B cell (primary cell): ENCODE results near the gene IL12RB1. TPM values are rescaled to one million over a fixed set of nuclear protein-coding genes. Genes with fewer than 3 reads are reported as not detected.
A peak's percentile ranks its signal among the peaks of the same experiment; 100 is the strongest.

Experiments
- ATAC-seq: fragments of 200-7000 bp; cut with Tn5 transposase; one replicate; pipeline ENCODE4 v1.10.0; 2021; ENCODE audit warnings: low read depth, mild to moderate bottlenecking, moderate number of reproducible peaks, moderate library complexity
- CTCF ChIA-PET: fragments of 350-600 bp; sonication (Branson Sonifier 250); formaldehyde crosslinking; loops from one replicate; lab custom pipeline; 2021; ENCODE audit warnings: antibody characterized with exemption, inconsistent platforms; lab: Charles Lee
- POLR2A ChIA-PET: fragments of 350-600 bp; sonication (Branson Sonifier 250); formaldehyde crosslinking; loops from one replicate; lab custom pipeline; 2021; ENCODE audit warnings: antibody characterized with exemption; lab: Charles Lee
- DNase-seq: peaks from one replicate; pipeline ENCODE4 v3.0.0; 2013
- H2AFZ ChIP-seq: 2 replicates; pipeline ENCODE4 v1.6.1; 2012; ENCODE audit warnings: mild to moderate bottlenecking, low read depth, low read length; ENCODE audit not compliant: insufficient read depth, poor library complexity, severe bottlenecking
- H3K27ac ChIP-seq, 2 donors: 1 replicate in 1 of 2; 2 replicates in 1 of 2; pipeline ENCODE4 v1.5.1; 2012 to 2013; ENCODE audit warnings: low read length in 2 of 2, mild to moderate bottlenecking in 2 of 2, moderate library complexity in 1 of 2
- H3K27me3 ChIP-seq, 4 experiments: fragments of 200-600 bp in 1 of 4; sonication (generic) in 1 of 4; replicated peaks in 1 of 4; 1 replicate in 2 of 4; 2 replicates in 2 of 4; pipeline versions ENCODE4 v1.6.1 to v1.7.0; 2013 to 2016; ENCODE audit warnings: low read length in 3 of 4, mild to moderate bottlenecking in 2 of 4, mixed read lengths in 1 of 4, moderate library complexity in 1 of 4; ENCODE audit not compliant: insufficient read depth in 4 of 4, control insufficient read depth in 3 of 4; ENCODE audit errors: control extremely low read depth in 1 of 4
- H3K36me3 ChIP-seq, 2 experiments: replicated peaks in 1 of 2; 1 replicate in 1 of 2; 2 replicates in 1 of 2; pipeline versions ENCODE4 v1.6.1 to v1.7.1; 2013; ENCODE audit warnings: low read length in 1 of 2; ENCODE audit not compliant: insufficient read depth in 2 of 2, control insufficient read depth in 1 of 2; ENCODE audit errors: control extremely low read depth in 1 of 2, extremely low read depth in 1 of 2
- H3K4me1 ChIP-seq, 2 donors: fragments of 200-600 bp in 1 of 2; sonication (generic) in 1 of 2; 1 replicate in 1 of 2; 2 replicates in 1 of 2; pipeline versions ENCODE4 v1.5.1 to v1.6.1; 2013 to 2017; ENCODE audit warnings: low read length in 2 of 2; ENCODE audit not compliant: control insufficient read depth in 2 of 2, insufficient read depth in 2 of 2
- H3K4me2 ChIP-seq: replicated peaks from 2 replicates; pipeline ENCODE3; 2012; ENCODE audit warnings: mild to moderate bottlenecking, low read depth, low read length; ENCODE audit not compliant: poor library complexity, severe bottlenecking
- H3K4me3 ChIP-seq, 5 experiments: fragments of 200-600 bp in 1 of 5; sonication (generic) in 1 of 5; 1 replicate in 3 of 5; 2 replicates in 2 of 5; pipeline versions ENCODE4 v1.5.1 to v1.7.0; 2011 to 2016; ENCODE audit warnings: low read length in 4 of 5, mild to moderate bottlenecking in 4 of 5, low read depth in 2 of 5, control low read depth in 1 of 5, moderate library complexity in 1 of 5; ENCODE audit not compliant: insufficient read depth in 1 of 5; ENCODE audit errors: control extremely low read depth in 1 of 5, extremely low read depth in 1 of 5
- H3K79me2 ChIP-seq: fragments of 200-600 bp; sonication (generic); one replicate; pipeline ENCODE4 v1.6.0; 2016; ENCODE audit warnings: low read length; ENCODE audit not compliant: control insufficient read depth, insufficient read depth
- H3K9ac ChIP-seq: fragments of 200-600 bp; sonication (generic); 2 replicates; pipeline ENCODE4 v1.6.1; 2017; ENCODE audit warnings: mild to moderate bottlenecking, low read length, moderate library complexity
- H3K9me3 ChIP-seq, 3 donors: one replicate each; pipeline versions ENCODE4 v1.6.1 to v1.7.1; 2013; ENCODE audit warnings: low read length in 2 of 3; ENCODE audit not compliant: control insufficient read depth in 2 of 3, insufficient read depth in 1 of 3; ENCODE audit errors: control extremely low read depth in 1 of 3
- H4K20me1 ChIP-seq: 2 replicates; pipeline ENCODE4 v1.6.0; 2012; ENCODE audit warnings: mild to moderate bottlenecking, low read length; ENCODE audit not compliant: insufficient read depth, control insufficient read depth, poor library complexity, severe bottlenecking
- H3K27ac Mint-ChIP-seq: one replicate; pipeline ENCODE4 v1.8.0; 2021; ENCODE audit warnings: mixed read lengths
- H3K27me3 Mint-ChIP-seq: one replicate; pipeline ENCODE4 v1.8.0; 2021; ENCODE audit warnings: mixed read lengths
- H3K4me1 Mint-ChIP-seq: one replicate; pipeline ENCODE4 v1.8.0; 2021; ENCODE audit warnings: mixed read lengths
- H3K4me3 Mint-ChIP-seq: one replicate; pipeline ENCODE4 v1.8.0; 2021; ENCODE audit warnings: mixed read lengths
- H3K9me3 Mint-ChIP-seq: one replicate; pipeline ENCODE4 v1.8.0; 2022; ENCODE audit warnings: mixed read lengths; ENCODE audit not compliant: insufficient read depth
- CTCF ChIP-seq: fragments of 200-600 bp; IDR thresholded peaks from one replicate; pipeline ENCODE4 v1.8.0; 2022; ENCODE audit warnings: antibody characterized with exemption, mild to moderate bottlenecking
- EZH2 ChIP-seq: IDR thresholded peaks from 2 replicates; pipeline ENCODE4 v1.6.1; 2012; ENCODE audit warnings: borderline replicate concordance, low read depth, mild to moderate bottlenecking, moderate library complexity, low read length; ENCODE audit not compliant: insufficient read depth, poor library complexity, severe bottlenecking
- WGBS: methylation state at CpG from one replicate; pipeline ENCODE4 v1.1.5; 2013; ENCODE audit warnings: missing lambda C conversion rate; ENCODE audit not compliant: insufficient coverage; 5-methylcytosine and 5-hydroxymethylcytosine counted together
- intact Hi-C: fragments of 100-400 bp; cut with micrococcal nuclease; formaldehyde crosslinking; loops from one replicate; pipeline ENCODE4 v1.10.0; 2022
- polyA plus RNA-seq: library from polyadenylated mRNA; depleted of rRNA; stranded (reverse); fragments of >200 nt; gene quantifications from 2 replicates; pipeline ENCODE4 v1.2.3, GENCODE V29; 2012
- total RNA-seq, 2 donors: library from RNA; stranded (reverse); fragments of 120-200 nt in 1 of 2; gene quantifications; 1 replicate in 1 of 2; 2 replicates in 1 of 2; pipeline versions ENCODE4 v1.2.3 to v1.2.4, GENCODE V29; 2013 to 2022

IL12RB1 gene
- total and polyA plus RNA-seq, 2 donors (not counting 1 experiment from before 2014, with no cell fraction given) = 18.8 to 24.5 TPM

GRCh38 chr19:18118420-18119012 lies 31.8 kb upstream of the IL12RB1 start:
- H2AFZ ChIP-seq = peak overlapping the region; percentile 70
- intact Hi-C loops = no loop called here
- peak overlapping the region; percentile 86 for H3K4me3 Mint-ChIP-seq
- H3K9ac ChIP-seq = peak overlapping the region; percentile 66
- no peaks in the 10 kb centered on the region for H3K27me3 Mint-ChIP-seq
- H3K9me3 ChIP-seq = no peaks in the 10 kb centered on the region
- 44% methylated on average over 14 of the region's 14 CpGs for WGBS
- ATAC-seq (no peak), DNase-seq (no peak)
- POLR2A ChIA-PET = interaction anchor here (1.1 to 2.7 kb wide), 7 partner anchors 9 to 118 kb away, joined by 3 to 10 read pairs (median 6); partner anchors contain the start of genes ARRDC2 and PIK3R2
- H3K4me1 ChIP-seq = peaks cover 28 to 32% of the 10 kb centered on the region in 2 donors
- H3K9me3 Mint-ChIP-seq = no peaks in the 10 kb centered on the region
- CTCF ChIA-PET = interaction anchor here (0.6 to 3.8 kb wide), 9 partner anchors 9 to 133 kb away, joined by 3 to 13 read pairs (median 5); partner anchors contain the start of genes ARRDC2 and PIK3R2
- H3K27ac ChIP-seq = peak overlapping the region; percentile 47 to 69
- no peak for TF ChIP-seq EZH2
- TF ChIP-seq CTCF = no peak
- H4K20me1 ChIP-seq = peaks cover 79% of the 10 kb centered on the region
- peak overlapping the region; percentile 4 to 71 (median 65) for H3K4me3 ChIP-seq
- H3K4me1 Mint-ChIP-seq = peaks cover 49% of the 10 kb centered on the region
- H3K27me3 ChIP-seq = no peaks in the 10 kb centered on the region
- peak overlapping the region; percentile 90 for H3K27ac Mint-ChIP-seq
- H3K4me2 ChIP-seq = peak overlapping the region; percentile 90
- peaks cover 89% of the 10 kb centered on the region for H3K79me2 ChIP-seq
- H3K36me3 ChIP-seq = peaks cover 2 to 44% of the 10 kb centered on the region in 2 experiments
